Chondrocyte (in vitro differentiated cells): Measurements from ENCODE around the gene SDHAF2. TPM values are rescaled to one million over a fixed set of nuclear protein-coding genes. Genes with fewer than 3 reads are reported as not detected.

Experiments
- DNase-seq: peaks from one replicate; pipeline ENCODE4 v3.0.0; 2021; ENCODE audit warnings: mixed read lengths, low spot score
- H3K27ac Mint-ChIP-seq: one replicate; pipeline ENCODE4 v1.8.0; 2021; ENCODE audit warnings: mild to moderate bottlenecking, moderate library complexity, mixed read lengths; ENCODE audit not compliant: unreplicated experiment
- H3K27me3 Mint-ChIP-seq: 2 replicates; pipeline ENCODE4 v1.8.0; 2021; ENCODE audit warnings: low read depth, mixed read lengths
- H3K36me3 Mint-ChIP-seq: 2 replicates; pipeline ENCODE4 v1.8.0; 2021; ENCODE audit warnings: low read depth, mixed read lengths
- H3K4me1 Mint-ChIP-seq: 2 replicates; pipeline ENCODE4 v1.8.0; 2021; ENCODE audit warnings: low read depth, mild to moderate bottlenecking, mixed read lengths
- H3K4me3 Mint-ChIP-seq: one replicate; pipeline ENCODE4 v1.8.0; 2021; ENCODE audit warnings: mild to moderate bottlenecking, moderate library complexity, mixed read lengths; ENCODE audit not compliant: unreplicated experiment
- H3K9me3 Mint-ChIP-seq: 2 replicates; pipeline ENCODE4 v1.8.0; 2021; ENCODE audit warnings: low read depth, mixed read lengths
- CTCF ChIP-seq: fragments of 200-600 bp; sonication (generic); IDR thresholded peaks from 2 replicates; pipeline ENCODE4 v1.5.0; 2021; ENCODE audit warnings: antibody characterized with exemption, mild to moderate bottlenecking, moderate library complexity
- total RNA-seq: library from RNA; stranded (reverse); gene quantifications from 3 replicates; pipeline ENCODE4 v1.2.1, GENCODE V29; 2021

The SDHAF2 gene
- total RNA-seq, 1 donor from 2014 or later: 34.8 TPM

- no peak for TF ChIP-seq CTCF
- Mint-ChIP-seq H3K27ac (no peak overlapping the region), H3K4me3 (no peak overlapping the region), H3K4me1 (peaks cover 2% of the 10 kb centered on the region), H3K9me3 (no peaks in the 10 kb centered on the region), H3K27me3 (peaks cover 17% of the 10 kb centered on the region), H3K36me3 (no peaks in the 10 kb centered on the region)
- no peak for DNase-seq
These were observed 50.5 kb downstream of the SDHAF2 start for GRCh38 chr11:61480261-61480993.

GRCh38 chr11:61480994-61481335 is 51.0 kb downstream of the SDHAF2 start:
- Mint-ChIP-seq H3K4me3 (no peak overlapping the region), H3K36me3 (no peaks in the 10 kb centered on the region), H3K9me3 (no peaks in the 10 kb centered on the region), H3K27me3 (peaks cover 17% of the 10 kb centered on the region), H3K4me1 (peaks cover 2% of the 10 kb centered on the region), H3K27ac (no peak overlapping the region)
- no peak for TF ChIP-seq CTCF
- DNase-seq: no peak

- TF ChIP-seq CTCF: no peak
- H3K36me3 Mint-ChIP-seq: peaks cover 3% of the 10 kb centered on the region
These were observed 51.9 kb downstream of the SDHAF2 start for GRCh38 chr11:61481806-61482205.

GRCh38 chr11:61482513-61482912 is 52.6 kb downstream of the SDHAF2 start:
- DNase-seq: no peak
- H3K27me3 Mint-ChIP-seq: peaks cover 17% of the 10 kb centered on the region
- no peaks in the 10 kb centered on the region for H3K9me3 Mint-ChIP-seq
- no peak overlapping the region for H3K4me3 Mint-ChIP-seq
- H3K36me3 Mint-ChIP-seq: peaks cover 5% of the 10 kb centered on the region
- H3K4me1 Mint-ChIP-seq: no peaks in the 10 kb centered on the region
- H3K27ac Mint-ChIP-seq: no peak overlapping the region
- peak; percentile 72 for TF ChIP-seq CTCF

More at GRCh38 chr11:61481806-61482205, 51.9 kb downstream of the SDHAF2 start:
- Mint-ChIP-seq H3K27ac (no peak overlapping the region), H3K4me3 (no peak overlapping the region), H3K27me3 (peaks cover 17% of the 10 kb centered on the region), H3K9me3 (no peaks in the 10 kb centered on the region), H3K4me1 (peaks cover 2% of the 10 kb centered on the region)
- DNase-seq: no peak

- H3K36me3 Mint-ChIP-seq: peaks cover 5% of the 10 kb centered on the region
- peaks cover 12% of the 10 kb centered on the region for H3K4me1 Mint-ChIP-seq
These were observed 54.6 kb downstream of the SDHAF2 start for GRCh38 chr11:61484541-61484940.

More at GRCh38 chr11:61484541-61484940, 54.6 kb downstream of the SDHAF2 start:
- H3K9me3 Mint-ChIP-seq: no peaks in the 10 kb centered on the region
- H3K27ac Mint-ChIP-seq: no peak overlapping the region
- DNase-seq: no peak
- TF ChIP-seq CTCF: no peak
- H3K4me3 Mint-ChIP-seq: no peak overlapping the region
- H3K27me3 Mint-ChIP-seq: peaks cover 17% of the 10 kb centered on the region
